H1 (cell line): ENCODE measurements around the gene RPS6KA2. TPM values are rescaled to one million over a fixed set of nuclear protein-coding genes. Genes with fewer than 3 reads are reported as not detected.

Experiments
- CTCF ChIA-PET: fragments of 300-600 bp; sonication (Branson Sonifier 250); formaldehyde crosslinking; loops from one replicate; lab custom pipeline; 2021; ENCODE audit not compliant: partially characterized antibody; lab: Charles Lee
- POLR2A ChIA-PET: fragments of 300-600 bp; sonication (Branson Sonifier 250); formaldehyde crosslinking; loops from one replicate; lab custom pipeline; 2021; ENCODE audit warnings: inconsistent platforms; ENCODE audit not compliant: partially characterized antibody; lab: Charles Lee
- DNase-seq, 2 experiments: peaks; one replicate each; pipeline versions ENCODE4 v3.0.0 to v3.0.0-alpha.2; 2010 to 2022; ENCODE audit warnings: low spot score in 2 of 2, low read depth in 1 of 2, mixed read lengths in 1 of 2
- FAIRE-seq: peaks from 2 replicates; lab custom pipeline; 2011; peaks lifted over from hg19 to GRCh38; lab: Jason Lieb, UNC
- H2AFZ ChIP-seq: 2 replicates; pipeline ENCODE4 v1.8.1; 2012; ENCODE audit warnings: low read length, inconsistent platforms
- H2AK5ac ChIP-seq: 2 replicates; pipeline ENCODE4 v1.6.1; 2013; ENCODE audit warnings: low read depth, low read length
- H2BK120ac ChIP-seq: replicated peaks from 2 replicates; pipeline ENCODE3; 2013; ENCODE audit warnings: low read depth, low read length, inconsistent platforms
- H2BK12ac ChIP-seq: 2 replicates; pipeline ENCODE4 v1.6.1; 2013; ENCODE audit warnings: low read depth, low read length
- H2BK15ac ChIP-seq: 2 replicates; pipeline ENCODE4 v1.6.1; 2013; ENCODE audit warnings: low read length
- H2BK20ac ChIP-seq: 2 replicates; pipeline ENCODE4 v1.6.1; 2013; ENCODE audit warnings: low read length
- H2BK5ac ChIP-seq: 2 replicates; pipeline ENCODE4 v1.6.1; 2013; ENCODE audit warnings: low read depth, low read length
- H3K14ac ChIP-seq: 2 replicates; pipeline ENCODE4 v1.6.1; 2013; ENCODE audit warnings: inconsistent platforms; ENCODE audit not compliant: insufficient read length
- H3K18ac ChIP-seq: 2 replicates; pipeline ENCODE4 v1.6.1; 2013; ENCODE audit warnings: low read length; ENCODE audit errors: extremely low read depth
- H3K23ac ChIP-seq: 2 replicates; pipeline ENCODE4 v1.6.1; 2013; ENCODE audit warnings: inconsistent platforms; ENCODE audit not compliant: insufficient read length
- H3K23me2 ChIP-seq: 2 replicates; pipeline ENCODE4 v1.6.1; 2013; ENCODE audit warnings: low read depth, low read length
- H3K27ac ChIP-seq: 2 replicates; pipeline ENCODE4 v1.6.1; 2011; ENCODE audit warnings: low read depth, low read length, inconsistent platforms
- H3K27me3 ChIP-seq, 4 experiments: replicated peaks in 1 of 4; 1 replicate in 1 of 4; 2 replicates in 3 of 4; pipeline versions ENCODE4 v1.6.1 to v1.8.1; 2011 to 2013; ENCODE audit warnings: low read length in 3 of 4, mild to moderate bottlenecking in 3 of 4, inconsistent platforms in 2 of 4, mixed read lengths in 2 of 4, moderate library complexity in 1 of 4; ENCODE audit not compliant: control insufficient read depth in 3 of 4, insufficient read depth in 3 of 4; ENCODE audit errors: extremely low read depth in 1 of 4
- H3K36me3 ChIP-seq, 4 experiments: 2 replicates each; pipeline versions ENCODE4 v1.6.1 to v1.8.1; 2011 to 2013; ENCODE audit warnings: mild to moderate bottlenecking in 4 of 4, low read length in 3 of 4, moderate library complexity in 2 of 4, control low read depth in 1 of 4, inconsistent platforms in 1 of 4; ENCODE audit not compliant: insufficient read depth in 4 of 4, control insufficient read depth in 2 of 4
- H3K4ac ChIP-seq: replicated peaks from 2 replicates; pipeline ENCODE3; 2013; ENCODE audit warnings: low read length, low read depth, mixed read lengths, inconsistent platforms; ENCODE audit not compliant: insufficient read length
- H3K4me1 ChIP-seq, 4 experiments: replicated peaks in 1 of 4; 1 replicate in 1 of 4; 2 replicates in 3 of 4; pipeline versions ENCODE4 v1.6.1 to v1.8.1; 2011 to 2013; ENCODE audit warnings: low read length in 3 of 4, inconsistent platforms in 2 of 4, mixed read lengths in 1 of 4; ENCODE audit not compliant: insufficient read depth in 4 of 4, control insufficient read depth in 3 of 4
- H3K4me2 ChIP-seq, 2 experiments: 2 replicates each; pipeline versions ENCODE4 v1.6.1 to v1.8.1; 2011 to 2013; ENCODE audit warnings: low read depth in 2 of 2, low read length in 2 of 2, control low read depth in 1 of 2, inconsistent platforms in 1 of 2, mild to moderate bottlenecking in 1 of 2; ENCODE audit not compliant: insufficient read depth in 1 of 2
- H3K4me3 ChIP-seq, 4 experiments: fragments of 200-600, 300-600 bp in 1 of 4; sonication (generic), shearing (Covaris generic), sonication (Bioruptor Twin) in 1 of 4; 2 replicates each; pipeline versions ENCODE4 v1.5.1 to v1.8.1; 2011 to 2016; ENCODE audit warnings: low read length in 4 of 4, low read depth in 3 of 4, control low read depth in 2 of 4, inconsistent platforms in 2 of 4, mild to moderate bottlenecking in 2 of 4, mixed read lengths in 1 of 4, moderate library complexity in 1 of 4; ENCODE audit not compliant: insufficient read depth in 2 of 4; ENCODE audit errors: extremely low read depth in 1 of 4
- H3K56ac ChIP-seq: replicated peaks from 2 replicates; pipeline ENCODE3; 2013; ENCODE audit warnings: low read depth, mild to moderate bottlenecking, mixed read lengths, low read length, inconsistent platforms; ENCODE audit not compliant: insufficient read length
- H3K79me1 ChIP-seq: 2 replicates; pipeline ENCODE4 v1.6.1; 2013; ENCODE audit warnings: low read depth, low read length, control low read depth
- H3K79me2 ChIP-seq, 2 experiments: 2 replicates each; pipeline versions ENCODE4 v1.6.1 to v1.8.1; 2012 to 2013; ENCODE audit warnings: low read length in 2 of 2, mild to moderate bottlenecking in 2 of 2, inconsistent platforms in 1 of 2; ENCODE audit not compliant: insufficient read depth in 2 of 2, control insufficient read depth in 1 of 2
- H3K9ac ChIP-seq, 4 experiments: replicated peaks in 1 of 4; 1 replicate in 1 of 4; 2 replicates in 3 of 4; pipeline versions ENCODE4 v1.6.1 to v1.8.1; 2011 to 2013; ENCODE audit warnings: low read depth in 3 of 4, low read length in 3 of 4, control low read depth in 2 of 4, mild to moderate bottlenecking in 2 of 4, moderate library complexity in 2 of 4, inconsistent platforms in 1 of 4; ENCODE audit errors: extremely low read depth in 1 of 4
- H3K9me3 ChIP-seq, 2 experiments: 2 replicates each; pipeline versions ENCODE4 v1.6.1 to v1.8.1; 2012 to 2013; ENCODE audit warnings: mild to moderate bottlenecking in 2 of 2, moderate library complexity in 2 of 2, control low read depth in 1 of 2, inconsistent platforms in 1 of 2, low read depth in 1 of 2, low read length in 1 of 2, mixed read lengths in 1 of 2; ENCODE audit not compliant: insufficient read depth in 2 of 2
- H4K20me1 ChIP-seq, 2 experiments: replicated peaks in 1 of 2; 2 replicates each; pipeline versions ENCODE3 to v1.8.1; 2011 to 2013; ENCODE audit warnings: inconsistent platforms in 2 of 2, low read length in 2 of 2, mild to moderate bottlenecking in 1 of 2; ENCODE audit not compliant: insufficient read depth in 2 of 2, control insufficient read depth in 1 of 2
- H4K5ac ChIP-seq: 2 replicates; pipeline ENCODE4 v1.6.1; 2013; ENCODE audit warnings: low read length, low read depth, mixed read lengths, inconsistent platforms; ENCODE audit not compliant: insufficient read length
- H4K8ac ChIP-seq: 2 replicates; pipeline ENCODE4 v1.8.0; 2013; ENCODE audit warnings: mild to moderate bottlenecking, moderate library complexity, low read length, inconsistent platforms; ENCODE audit not compliant: insufficient read depth; ENCODE audit errors: extremely low read depth
- H4K91ac ChIP-seq: replicated peaks from 2 replicates; pipeline ENCODE3; 2013; ENCODE audit warnings: low read length, mixed read lengths, inconsistent platforms; ENCODE audit not compliant: insufficient read length
- ATF3 ChIP-seq: IDR thresholded peaks from 2 replicates; pipeline ENCODE4 v1.6.1; 2011; ENCODE audit warnings: low read depth, mild to moderate bottlenecking, low read length; ENCODE audit not compliant: insufficient read depth
- CHD1 ChIP-seq: IDR thresholded peaks from 2 replicates; pipeline ENCODE4 v1.6.1; 2012; ENCODE audit warnings: low read depth, low read length, improper control_type of control experiment
- CTBP2 ChIP-seq: IDR thresholded peaks from 2 replicates; pipeline ENCODE4 v1.7.0; 2011; ENCODE audit warnings: borderline replicate concordance, mild to moderate bottlenecking, moderate library complexity, mixed read lengths, low read length; ENCODE audit not compliant: insufficient read depth, insufficient read length
- CTCF ChIP-seq, 3 experiments: IDR thresholded peaks; 1 replicate in 2 of 3; 2 replicates in 1 of 3; pipeline versions ENCODE4 v1.5.1 to v1.6.1; 2011; ENCODE audit warnings: low read length in 3 of 3, mild to moderate bottlenecking in 3 of 3, inconsistent platforms in 2 of 3, low read depth in 1 of 3, moderate library complexity in 1 of 3; ENCODE audit not compliant: insufficient read depth in 1 of 3; ENCODE audit errors: control extremely low read depth in 1 of 3
- EGR1 ChIP-seq: IDR thresholded peaks from 2 replicates; pipeline ENCODE4 v1.6.1; 2011; ENCODE audit warnings: low read depth, low read length, borderline replicate concordance
- MAFK ChIP-seq: IDR thresholded peaks from 2 replicates; pipeline ENCODE4 v1.6.1; 2012; ENCODE audit warnings: low read depth, mild to moderate bottlenecking, improper control_type of control experiment, low read length
- PHF8 ChIP-seq: fragments of 200-600 bp; sonication (generic); conservative IDR thresholded peaks from 2 replicates; pipeline ENCODE4 v1.7.1; 2012; ENCODE audit warnings: low read depth, mild to moderate bottlenecking, inconsistent platforms, low read length, moderate library complexity
- TAF1 ChIP-seq: IDR thresholded peaks from 2 replicates; pipeline ENCODE4 v1.6.1; 2011; ENCODE audit warnings: mild to moderate bottlenecking, low read depth, low read length
- TBP ChIP-seq: IDR thresholded peaks from 2 replicates; pipeline ENCODE4 v1.6.1; 2011; ENCODE audit warnings: low read depth, low read length, improper control_type of control experiment
- WGBS, 2 experiments: shearing (Covaris generic) in 1 of 2; methylation state at CpG; one replicate each; pipeline versions ENCODE4 v1.1.6 to v1.1.7; 2013 to 2015; ENCODE audit warnings: low lambda C conversion rate in 2 of 2, mixed read lengths in 2 of 2, inconsistent platforms in 1 of 2, low coverage in 1 of 2, missing lambda C conversion rate in 1 of 2; ENCODE audit not compliant: insufficient replicate concordance in 2 of 2, insufficient coverage in 1 of 2, insufficient read length in 1 of 2; ENCODE audit errors: extremely low coverage in 1 of 2, missing lambda C conversion rate in 1 of 2; 5-methylcytosine and 5-hydroxymethylcytosine counted together
- polyA plus RNA-seq, 7 experiments: library from polyadenylated mRNA; depleted of rRNA in 3 of 7; stranded (reverse) in 5 of 7; unstranded in 2 of 7; fragments of >200 nt in 5 of 7; fragments of 200-250 nt in 2 of 7; gene quantifications; 1 replicate in 5 of 7; 2 replicates in 1 of 7; 4 replicates in 1 of 7; pipeline versions ENCODE4 v1.2.1 to v1.2.3, GENCODE V29; 2011 to 2013; ENCODE audit warnings: missing spikeins in 2 of 7, mixed read lengths in 2 of 7
- total RNA-seq: library from RNA; stranded (reverse); fragmentation: NEBNext Ultra II Directional; extraction: Animal tissue kit (Norgen Biotek cat#: 25700); gene quantifications from 2 replicates; pipeline ENCODE4 v1.2.1, GENCODE V29; 2021

The RPS6KA2 gene
- total and polyA plus RNA-seq, 2 of the 8 experiments (the other 6 are each of a cell fraction or from before 2014, with no cell fraction given): 8.8 to 25.7 TPM

- H3K23me2 ChIP-seq: no peaks in the 10 kb centered on the region
- H3K18ac ChIP-seq: no peak overlapping the region
- no peak overlapping the region for H3K4me3 ChIP-seq
- H3K36me3 ChIP-seq: no peaks in the 10 kb centered on the region
- no peak overlapping the region for H2BK20ac ChIP-seq
- H2BK15ac ChIP-seq: no peak overlapping the region
- 87% methylated on average over 18 of the region's 19 CpGs; no CpG with 5 or more reads in 1 of the 2 experiments for WGBS, 2 experiments
- no peaks in the 10 kb centered on the region for H3K27me3 ChIP-seq
- H2BK120ac ChIP-seq: no peak overlapping the region
- H2BK5ac ChIP-seq: no peak overlapping the region
- no peak overlapping the region for H3K23ac ChIP-seq
- no peak overlapping the region for H3K9ac ChIP-seq
- H4K8ac ChIP-seq: no peak overlapping the region
- H4K5ac ChIP-seq: no peak overlapping the region
- DNase-seq (no peak), FAIRE-seq (no peak)
- H3K79me1 ChIP-seq: peaks cover 3% of the 10 kb centered on the region
- no peaks in the 10 kb centered on the region for H4K20me1 ChIP-seq
- H2AK5ac ChIP-seq: no peak overlapping the region
- H3K4me2 ChIP-seq: no peak overlapping the region
- ChIA-PET POLR2A (no interaction called here), CTCF (interaction anchor here (0.6 to 1.8 kb wide), 6 partner anchors 10 to 662 kb away, joined by 3 to 4 read pairs (median 3); no protein-coding TSS in a partner anchor)
- no peaks in the 10 kb centered on the region for H3K9me3 ChIP-seq
- no peak overlapping the region for H3K56ac ChIP-seq
- no peak overlapping the region for H3K4ac ChIP-seq
- H2BK12ac ChIP-seq: no peak overlapping the region
- H2AFZ ChIP-seq: no peak overlapping the region
- no peak overlapping the region for H4K91ac ChIP-seq
- H3K4me1 ChIP-seq: peaks cover 4 to 13% (median 6%) of the 10 kb centered on the region in 4 experiments; a peak in 4 of 7 replicates
- no peak overlapping the region for H3K27ac ChIP-seq
- H3K79me2 ChIP-seq: no peaks in the 10 kb centered on the region; a peak in 2 of 4 replicates
- no peak overlapping the region for H3K14ac ChIP-seq
- TF ChIP-seq TBP (no peak), CHD1 (no peak), CTBP2 (no peak), MAFK (no peak), TAF1 (no peak), PHF8 (no peak), ATF3 (no peak), EGR1 (no peak), CTCF (IDR thresholded peaks at IDR 0.05; ENCODE audit: control extremely low read depth in 1 of 3, insufficient read depth in 1 of 3, low read depth in 1 of 3, low read length in 3 of 3) (no peak)
Measured at GRCh38 chr6:166545156-166546034, 81.7 kb downstream of the RPS6KA2 start.
